Esophagus muscularis mucosa (tissue), 3 donors: ENCODE results near the gene FLNC.

Experiments
- CTCF ChIP-seq, 3 experiments: fragments of 200-600 bp in 2 of 3; fragments of 450-650 bp in 1 of 3; sonication (generic) in 2 of 3; IDR thresholded peaks; one replicate each; pipeline ENCODE4 v1.5.1; 2017 to 2019; ENCODE audit warnings: antibody characterized with exemption in 3 of 3, mild to moderate bottlenecking in 2 of 3, moderate library complexity in 1 of 3
- EP300 ChIP-seq: sonication (generic); formaldehyde crosslinking; IDR thresholded peaks from one replicate; pipeline ENCODE4 v1.6.1; 2017; ENCODE audit warnings: antibody characterized with exemption

- TF ChIP-seq CTCF (IDR thresholded peaks at IDR 0.05) (no peak), EP300 (no peak)
Measured at GRCh38 chr7:128865303-128865702, 35.1 kb downstream of the FLNC start.
